Measurements from ENCODE around the gene NDUFS4. TPM values are rescaled to one million over a fixed set of nuclear protein-coding genes. Genes with fewer than 3 reads are reported as not detected.

The NDUFS4 gene
- total RNA-seq, 1 experiment from 2014 or later: 92.9 TPM

DNA sequence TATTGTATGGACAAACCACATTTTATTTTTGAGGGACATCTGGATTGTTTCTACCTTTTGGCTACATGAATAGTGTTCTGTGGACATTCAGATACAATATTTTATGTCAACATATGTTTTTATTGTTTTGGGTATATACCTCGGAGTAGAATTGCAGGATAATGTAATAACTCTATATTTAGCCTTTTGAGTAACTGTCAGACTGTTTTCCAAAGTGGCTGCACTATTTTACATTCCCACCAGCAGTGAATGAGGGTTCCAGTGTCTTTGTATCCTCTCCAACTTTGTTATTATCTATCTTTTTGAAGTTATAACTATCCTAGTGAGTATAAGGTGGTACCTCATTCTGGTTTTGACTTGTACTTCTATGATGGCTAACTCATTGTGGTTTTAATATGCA lies 11.0 kb downstream of the NDUFS4 start:
- no peaks in the 10 kb centered on the region for H4K20me1 ChIP-seq (ENCODE audit: control insufficient read depth, insufficient read depth, insufficient read length)
- no peak overlapping the region for H2BK5ac ChIP-seq (ENCODE audit: insufficient read length, low read length)
- H3K56ac ChIP-seq (ENCODE audit: insufficient read length, low read depth, low read length): no peak overlapping the region
- H3K36me3 Mint-ChIP-seq (ENCODE audit: insufficient read depth in 1 of 3, low read depth in 3 of 3): peaks cover 0 to 6% (median 5%) of the 10 kb centered on the region in 3 experiments; a peak in 3 of 7 replicates
- H3K79me1 ChIP-seq (ENCODE audit: insufficient read depth, low read depth, low read length, poor library complexity, severe bottlenecking): peaks cover 4% of the 10 kb centered on the region
- peaks cover 8% of the 10 kb centered on the region for H3K79me2 ChIP-seq (ENCODE audit: insufficient read depth, low read length)
- no peak overlapping the region for H2BK120ac ChIP-seq (ENCODE audit: low read depth, low read length, poor library complexity, severe bottlenecking)
- no CpG with 5 or more reads among the region's 1 CpG for WGBS (ENCODE audit: extremely low coverage, insufficient read length, low lambda C conversion rate)
- no peak overlapping the region for H4K8ac ChIP-seq (replicated peaks; ENCODE audit: insufficient read length, low read depth, low read length)
- H4K91ac ChIP-seq (ENCODE audit: insufficient read length, low read depth, low read length): no peak overlapping the region
- TF ChIP-seq, protein P1, sequence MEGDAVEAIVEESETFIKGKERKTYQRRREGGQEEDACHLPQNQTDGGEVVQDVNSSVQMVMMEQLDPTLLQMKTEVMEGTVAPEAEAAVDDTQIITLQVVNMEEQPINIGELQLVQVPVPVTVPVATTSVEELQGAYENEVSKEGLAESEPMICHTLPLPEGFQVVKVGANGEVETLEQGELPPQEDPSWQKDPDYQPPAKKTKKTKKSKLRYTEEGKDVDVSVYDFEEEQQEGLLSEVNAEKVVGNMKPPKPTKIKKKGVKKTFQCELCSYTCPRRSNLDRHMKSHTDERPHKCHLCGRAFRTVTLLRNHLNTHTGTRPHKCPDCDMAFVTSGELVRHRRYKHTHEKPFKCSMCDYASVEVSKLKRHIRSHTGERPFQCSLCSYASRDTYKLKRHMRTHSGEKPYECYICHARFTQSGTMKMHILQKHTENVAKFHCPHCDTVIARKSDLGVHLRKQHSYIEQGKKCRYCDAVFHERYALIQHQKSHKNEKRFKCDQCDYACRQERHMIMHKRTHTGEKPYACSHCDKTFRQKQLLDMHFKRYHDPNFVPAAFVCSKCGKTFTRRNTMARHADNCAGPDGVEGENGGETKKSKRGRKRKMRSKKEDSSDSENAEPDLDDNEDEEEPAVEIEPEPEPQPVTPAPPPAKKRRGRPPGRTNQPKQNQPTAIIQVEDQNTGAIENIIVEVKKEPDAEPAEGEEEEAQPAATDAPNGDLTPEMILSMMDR (conservative IDR thresholded peaks at IDR 0.05): no peak
- no peak overlapping the region for H2BK12ac ChIP-seq (ENCODE audit: insufficient read length, low read depth, low read length)
- no peaks in the 10 kb centered on the region for H3K23me2 ChIP-seq (ENCODE audit: insufficient read length, low read depth, low read length, poor library complexity, severe bottlenecking)
- H3K9me3 ChIP-seq (ENCODE audit: control insufficient read depth, low read depth, low read length): no peaks in the 10 kb centered on the region
- no peak overlapping the region for H2AFZ ChIP-seq (ENCODE audit: low read length)
- no peak overlapping the region for H3K4me2 ChIP-seq (ENCODE audit: insufficient read depth, insufficient read length, low read length)
- no peak overlapping the region for H3K23ac ChIP-seq (ENCODE audit: insufficient read length, low read depth, low read length)
- H2AK5ac ChIP-seq (ENCODE audit: insufficient read length, low read length): no peak overlapping the region
- H3K4me1 Mint-ChIP-seq: peaks cover 8% of the 10 kb centered on the region in 2 experiments; a peak in 2 of 4 replicates
- no peaks in the 10 kb centered on the region for H3K27me3 ChIP-seq (ENCODE audit: insufficient read depth, low read length)
- H3K4me1 ChIP-seq (ENCODE audit: insufficient read depth, low read length): no peaks in the 10 kb centered on the region
- no peak overlapping the region for H2BK20ac ChIP-seq (ENCODE audit: low read depth, low read length, poor library complexity, severe bottlenecking)
- H3K9ac ChIP-seq (ENCODE audit: extremely low read depth, insufficient read length, low read length): no peak overlapping the region
- H3K27ac Mint-ChIP-seq: no peak overlapping the region
- no peak overlapping the region for H2BK15ac ChIP-seq (ENCODE audit: low read depth, low read length)
- H3K27ac ChIP-seq (ENCODE audit: insufficient read length, low read depth, low read length): no peak overlapping the region
- H3K4me3 Mint-ChIP-seq: no peak overlapping the region
- no peak overlapping the region for H3K18ac ChIP-seq (ENCODE audit: insufficient read length, low read depth, low read length)
- no peak overlapping the region for H3T11ph ChIP-seq (ENCODE audit: low read length)
- no peaks in the 10 kb centered on the region for H3K9me3 Mint-ChIP-seq
- H4K5ac ChIP-seq (ENCODE audit: insufficient read length, low read depth, low read length): no peak overlapping the region
- H3K4ac ChIP-seq (ENCODE audit: low read depth, low read length): no peak overlapping the region
- H3K14ac ChIP-seq (ENCODE audit: insufficient read depth, low read length): no peak overlapping the region
- no peak for DNase-seq
- no peaks in the 10 kb centered on the region for H3K27me3 Mint-ChIP-seq (ENCODE audit: low read depth)
